Kidney epithelial cell (primary cell): ENCODE measurements around the gene PAPPA2. TPM values are rescaled to one million over a fixed set of nuclear protein-coding genes. Genes with fewer than 3 reads are reported as not detected.

Experiments
- DNase-seq: peaks from one replicate; pipeline ENCODE4 v3.0.0-alpha.2; 2010; ENCODE audit warnings: low read depth
- H3K27me3 ChIP-seq: 2 replicates; pipeline ENCODE4 v1.6.0; 2011; ENCODE audit warnings: low read length; ENCODE audit not compliant: control insufficient read depth, insufficient read depth
- H3K36me3 ChIP-seq: 2 replicates; pipeline ENCODE4 v1.5.1; 2011; ENCODE audit warnings: low read length; ENCODE audit not compliant: control insufficient read depth, insufficient read depth
- H3K4me3 ChIP-seq: 2 replicates; pipeline ENCODE4 v1.5.1; 2011; ENCODE audit warnings: low read depth, mild to moderate bottlenecking, control low read depth, low read length
- CTCF ChIP-seq: IDR thresholded peaks from 2 replicates; pipeline ENCODE4 v1.5.1; 2011; ENCODE audit warnings: mild to moderate bottlenecking, moderate library complexity, low read length, control low read depth, inconsistent platforms; ENCODE audit not compliant: insufficient read depth, poor library complexity, severe bottlenecking
- total RNA-seq: library from RNA; depleted of rRNA; stranded (reverse); fragments of >200 nt; gene quantifications from 2 replicates; pipeline ENCODE4 v1.2.3, GENCODE V29; 2015

The PAPPA2 gene
- total RNA-seq, 1 donor from 2014 or later = 6.9 TPM

GRCh38 chr1:176783309-176783708, 320.3 kb downstream of the PAPPA2 start:
- H3K4me3 ChIP-seq = no peak overlapping the region

GRCh38 chr1:176785056-176785455, 322.1 kb downstream of the PAPPA2 start:
- Histone ChIP-seq H3K36me3 (no peaks in the 10 kb centered on the region), H3K27me3 (no peaks in the 10 kb centered on the region), H3K4me3 (no peak overlapping the region)
- TF ChIP-seq CTCF = no peak
- DNase-seq = no peak

More at GRCh38 chr1:176783309-176783708, 320.3 kb downstream of the PAPPA2 start:
- Histone ChIP-seq H3K27me3 (no peaks in the 10 kb centered on the region), H3K36me3 (no peaks in the 10 kb centered on the region)
- no peak for DNase-seq
- no peak for TF ChIP-seq CTCF

- Histone ChIP-seq H3K4me3 (no peak overlapping the region), H3K27me3 (no peaks in the 10 kb centered on the region), H3K36me3 (no peaks in the 10 kb centered on the region)
- TF ChIP-seq CTCF = no peak
- no peak for DNase-seq
Observed at GRCh38 chr1:176785791-176786190, 322.8 kb downstream of the PAPPA2 start.

GRCh38 chr1:176786274-176786673, 323.3 kb downstream of the PAPPA2 start:
- Histone ChIP-seq H3K4me3 (no peak overlapping the region), H3K27me3 (no peaks in the 10 kb centered on the region), H3K36me3 (no peaks in the 10 kb centered on the region)
- DNase-seq = no peak
- no peak for TF ChIP-seq CTCF

GRCh38 chr1:176789571-176790090, 326.7 kb downstream of the PAPPA2 start:
- no peaks in the 10 kb centered on the region for H3K36me3 ChIP-seq
- DNase-seq = peak; percentile 59
- no peak overlapping the region for H3K4me3 ChIP-seq
- H3K27me3 ChIP-seq = no peaks in the 10 kb centered on the region
- TF ChIP-seq CTCF = no peak

- no peak for TF ChIP-seq CTCF
Observed at GRCh38 chr1:176790786-176791185, 327.8 kb downstream of the PAPPA2 start.

More at GRCh38 chr1:176790786-176791185, 327.8 kb downstream of the PAPPA2 start:
- no peak for DNase-seq
- no peaks in the 10 kb centered on the region for H3K36me3 ChIP-seq
- H3K27me3 ChIP-seq = no peaks in the 10 kb centered on the region
- no peak overlapping the region for H3K4me3 ChIP-seq
